HepG2 (cell line): ENCODE results near the gene DAD1. TPM values are rescaled to one million over a fixed set of nuclear protein-coding genes. Genes with fewer than 3 reads are reported as not detected.
A peak's percentile ranks its signal among the peaks of the same experiment; 100 is the strongest.

ENCODE experiments used
- BCL3 ChIP-seq: sonication (generic); formaldehyde crosslinking; IDR thresholded peaks from 2 replicates; pipeline ENCODE4 v1.5.1; 2020; ENCODE audit warnings: mild to moderate bottlenecking, missing genetic modification reagents, moderate library complexity
- CHCHD3 ChIP-seq: sonication (generic); formaldehyde crosslinking; IDR thresholded peaks from 2 replicates; pipeline ENCODE4 v1.8.0; 2022; ENCODE audit warnings: mild to moderate bottlenecking, missing genetic modification reagents, moderate library complexity
- EEA1 ChIP-seq: sonication (generic); formaldehyde crosslinking; IDR thresholded peaks from 2 replicates; pipeline ENCODE4 v1.5.1; 2020; ENCODE audit warnings: mild to moderate bottlenecking, missing genetic modification reagents, borderline replicate concordance
- FOSL2 ChIP-seq: sonication (generic); formaldehyde crosslinking; IDR thresholded peaks from 2 replicates; pipeline ENCODE4 v1.4.0; 2020; ENCODE audit warnings: missing genetic modification reagents
- NCOA1 ChIP-seq: sonication (generic); formaldehyde crosslinking; IDR thresholded peaks from 2 replicates; pipeline ENCODE4 v1.9.0; 2021; ENCODE audit warnings: missing genetic modification reagents
- ONECUT2 ChIP-seq: sonication (generic); formaldehyde crosslinking; IDR thresholded peaks from 2 replicates; pipeline ENCODE4 v1.4.0; 2020; ENCODE audit warnings: missing genetic modification reagents
- PHF20 ChIP-seq: sonication (generic); formaldehyde crosslinking; IDR thresholded peaks from 2 replicates; pipeline ENCODE4 v1.5.0; 2020; ENCODE audit warnings: mild to moderate bottlenecking, missing genetic modification reagents
- ZBTB39 ChIP-seq: sonication (generic); formaldehyde crosslinking; IDR thresholded peaks from 2 replicates; pipeline ENCODE4 v1.5.0; 2020; ENCODE audit warnings: missing genetic modification reagents
- ZFX ChIP-seq: sonication (generic); formaldehyde crosslinking; IDR thresholded peaks from 2 replicates; pipeline ENCODE4 v1.4.0; 2020; ENCODE audit warnings: mild to moderate bottlenecking, low read depth, missing genetic modification reagents, moderate library complexity
- ZMAT5 ChIP-seq: sonication (generic); formaldehyde crosslinking; IDR thresholded peaks from 2 replicates; pipeline ENCODE4 v1.5.0; 2020; ENCODE audit warnings: mild to moderate bottlenecking, low read depth, missing genetic modification reagents, borderline replicate concordance
- ZNF3 ChIP-seq: IDR thresholded peaks from 2 replicates; pipeline ENCODE4 v1.7.0; 2017; ENCODE audit warnings: inconsistent platforms
- ZNF33A ChIP-seq: sonication (generic); formaldehyde crosslinking; IDR thresholded peaks from 2 replicates; pipeline ENCODE4 v1.5.1; 2020; ENCODE audit warnings: missing genetic modification reagents, mild to moderate bottlenecking, moderate library complexity, borderline replicate concordance
- ZNF616 ChIP-seq: sonication (generic); formaldehyde crosslinking; IDR thresholded peaks from 2 replicates; pipeline ENCODE4 v1.5.0; 2020; ENCODE audit warnings: low read depth, mild to moderate bottlenecking, missing genetic modification reagents
- ZNF766 ChIP-seq: sonication (generic); formaldehyde crosslinking; IDR thresholded peaks from 2 replicates; pipeline ENCODE4 v1.5.0; 2020; ENCODE audit warnings: missing genetic modification reagents, borderline replicate concordance
- ZNF773 ChIP-seq: sonication (generic); formaldehyde crosslinking; IDR thresholded peaks from 2 replicates; pipeline ENCODE4 v1.4.0; 2020; ENCODE audit warnings: missing genetic modification reagents, borderline replicate concordance
- ZSCAN21 ChIP-seq: sonication (generic); formaldehyde crosslinking; IDR thresholded peaks from 2 replicates; pipeline ENCODE4 v1.8.0; 2022; ENCODE audit warnings: mild to moderate bottlenecking, missing genetic modification reagents, moderate library complexity, borderline replicate concordance
- ZZZ3 ChIP-seq: sonication (generic); formaldehyde crosslinking; IDR thresholded peaks from 2 replicates; pipeline ENCODE4 v1.4.0; 2020; ENCODE audit warnings: missing genetic modification reagents, mild to moderate bottlenecking, borderline replicate concordance
- polyA plus RNA-seq, 8 experiments: library from polyadenylated mRNA; depleted of rRNA in 3 of 8; stranded (reverse) in 7 of 8; unstranded in 1 of 8; fragments of >200 nt; fragmentation: Illumina TruSeq in 4 of 8; extraction: Trizol in 4 of 8; gene quantifications; 2 replicates each; pipeline versions ENCODE4 v1.2.1 to v1.2.3, GENCODE V29; 2011 to 2016; ENCODE audit warnings: low read depth in 4 of 8, missing spikeins in 1 of 8, mixed read lengths in 1 of 8; ENCODE audit not compliant: insufficient read depth in 1 of 8
- total RNA-seq, 5 experiments: library from RNA; depleted of rRNA; stranded (reverse); fragments of >200 nt; fragmentation: Illumina TruSeq; extraction: Trizol; gene quantifications; 2 replicates each; pipeline ENCODE4 v1.2.3, GENCODE V29; 2016; ENCODE audit warnings: low read depth in 1 of 5
- TF ChIP-seq, protein P1 (sequence below): IDR thresholded peaks from 2 replicates; pipeline ENCODE4 v1.6.1; 2016; ENCODE audit warnings: low read depth, control low read depth
- TF ChIP-seq, protein P2 (sequence below): sonication (generic); formaldehyde crosslinking; IDR thresholded peaks from 2 replicates; pipeline ENCODE4 v1.8.1; 2023; ENCODE audit warnings: missing genetic modification reagents, mild to moderate bottlenecking, borderline replicate concordance
- TF ChIP-seq, protein P3 (sequence below): sonication (generic); formaldehyde crosslinking; IDR thresholded peaks from 2 replicates; pipeline ENCODE4 v1.4.0; 2020; ENCODE audit warnings: mild to moderate bottlenecking, missing genetic modification reagents
- TF ChIP-seq, protein P4 (sequence below): sonication (generic); formaldehyde crosslinking; IDR thresholded peaks from 2 replicates; pipeline ENCODE4 v1.4.0; 2020; ENCODE audit warnings: missing genetic modification reagents, low read depth, mild to moderate bottlenecking, borderline replicate concordance

The DAD1 gene
- total and polyA plus RNA-seq, 2 of the 13 experiments (the other 11 are each of a cell fraction or from before 2014, with no cell fraction given), result 558 to 626 TPM

- no peak for TF ChIP-seq ZMAT5 (CRISPR knock-in tag)
- no peak for TF ChIP-seq ZBTB39
- no peak for TF ChIP-seq ONECUT2
- TF ChIP-seq, protein P1, sequence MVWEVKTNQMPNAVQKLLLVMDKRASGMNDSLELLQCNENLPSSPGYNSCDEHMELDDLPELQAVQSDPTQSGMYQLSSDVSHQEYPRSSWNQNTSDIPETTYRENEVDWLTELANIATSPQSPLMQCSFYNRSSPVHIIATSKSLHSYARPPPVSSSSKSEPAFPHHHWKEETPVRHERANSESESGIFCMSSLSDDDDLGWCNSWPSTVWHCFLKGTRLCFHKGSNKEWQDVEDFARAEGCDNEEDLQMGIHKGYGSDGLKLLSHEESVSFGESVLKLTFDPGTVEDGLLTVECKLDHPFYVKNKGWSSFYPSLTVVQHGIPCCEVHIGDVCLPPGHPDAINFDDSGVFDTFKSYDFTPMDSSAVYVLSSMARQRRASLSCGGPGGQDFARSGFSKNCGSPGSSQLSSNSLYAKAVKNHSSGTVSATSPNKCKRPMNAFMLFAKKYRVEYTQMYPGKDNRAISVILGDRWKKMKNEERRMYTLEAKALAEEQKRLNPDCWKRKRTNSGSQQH (CRISPR knock-in tag), result peak; percentile 88
- no peak for TF ChIP-seq NCOA1
- TF ChIP-seq ZNF773, result no peak
- peak; percentile 96 for TF ChIP-seq BCL3 (CRISPR knock-in tag)
- TF ChIP-seq ZZZ3 (CRISPR knock-in tag), result peak; percentile 53; the same call in 1 of the 2 replicates
- no peak for TF ChIP-seq CHCHD3 (CRISPR knock-in tag)
- TF ChIP-seq, protein P2, sequence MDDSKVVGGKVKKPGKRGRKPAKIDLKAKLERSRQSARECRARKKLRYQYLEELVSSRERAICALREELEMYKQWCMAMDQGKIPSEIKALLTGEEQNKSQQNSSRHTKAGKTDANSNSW, result peak; percentile 91
- peak; percentile 73; the same call in 1 of the 2 replicates for TF ChIP-seq ZFX
- 0 out of 2 replicates have a peak, but pooled peaks have one; percentile 68 for TF ChIP-seq ZNF616
- TF ChIP-seq, protein P3, sequence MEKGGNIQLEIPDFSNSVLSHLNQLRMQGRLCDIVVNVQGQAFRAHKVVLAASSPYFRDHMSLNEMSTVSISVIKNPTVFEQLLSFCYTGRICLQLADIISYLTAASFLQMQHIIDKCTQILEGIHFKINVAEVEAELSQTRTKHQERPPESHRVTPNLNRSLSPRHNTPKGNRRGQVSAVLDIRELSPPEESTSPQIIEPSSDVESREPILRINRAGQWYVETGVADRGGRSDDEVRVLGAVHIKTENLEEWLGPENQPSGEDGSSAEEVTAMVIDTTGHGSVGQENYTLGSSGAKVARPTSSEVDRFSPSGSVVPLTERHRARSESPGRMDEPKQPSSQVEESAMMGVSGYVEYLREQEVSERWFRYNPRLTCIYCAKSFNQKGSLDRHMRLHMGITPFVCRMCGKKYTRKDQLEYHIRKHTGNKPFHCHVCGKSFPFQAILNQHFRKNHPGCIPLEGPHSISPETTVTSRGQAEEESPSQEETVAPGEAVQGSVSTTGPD (CRISPR knock-in tag), result no peak
- 0 out of 2 replicates have a peak, but pooled peaks have one; percentile 34 for TF ChIP-seq FOSL2 (CRISPR knock-in tag)
- TF ChIP-seq, protein P4, sequence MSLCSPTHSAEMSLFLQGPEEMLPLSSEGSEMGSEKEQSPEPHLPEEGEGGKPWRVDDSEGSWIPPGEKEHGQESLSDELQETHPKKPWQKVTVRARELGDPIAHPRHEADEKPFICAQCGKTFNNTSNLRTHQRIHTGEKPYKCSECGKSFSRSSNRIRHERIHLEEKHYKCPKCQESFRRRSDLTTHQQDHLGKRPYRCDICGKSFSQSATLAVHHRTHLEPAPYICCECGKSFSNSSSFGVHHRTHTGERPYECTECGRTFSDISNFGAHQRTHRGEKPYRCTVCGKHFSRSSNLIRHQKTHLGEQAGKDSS (CRISPR knock-in tag), result peak; percentile 38; the same call in 1 of the 2 replicates
- no peak; the same call in 1 of the 2 replicates for TF ChIP-seq ZSCAN21 (CRISPR knock-in tag)
- TF ChIP-seq ZNF766 (CRISPR knock-in tag), result no peak; the same call in 1 of the 2 replicates
- TF ChIP-seq EEA1, result peak; percentile 91; the same call in 1 of the 2 replicates
- TF ChIP-seq ZNF3 (CRISPR knock-in tag), result no peak
- peak; percentile 93 for TF ChIP-seq PHF20
- TF ChIP-seq ZNF33A, result no peak
These were observed at the start of gene DAD1 (continued) for GRCh38 chr14:22589096-22589839.
